Measurements from ENCODE around the gene RSRP1. TPM values are rescaled to one million over a fixed set of nuclear protein-coding genes. Genes with fewer than 3 reads are reported as not detected.

RSRP1 gene
- total and polyA plus RNA-seq, 2 donors from 2014 or later, result 118 to 123 TPM

DNA sequence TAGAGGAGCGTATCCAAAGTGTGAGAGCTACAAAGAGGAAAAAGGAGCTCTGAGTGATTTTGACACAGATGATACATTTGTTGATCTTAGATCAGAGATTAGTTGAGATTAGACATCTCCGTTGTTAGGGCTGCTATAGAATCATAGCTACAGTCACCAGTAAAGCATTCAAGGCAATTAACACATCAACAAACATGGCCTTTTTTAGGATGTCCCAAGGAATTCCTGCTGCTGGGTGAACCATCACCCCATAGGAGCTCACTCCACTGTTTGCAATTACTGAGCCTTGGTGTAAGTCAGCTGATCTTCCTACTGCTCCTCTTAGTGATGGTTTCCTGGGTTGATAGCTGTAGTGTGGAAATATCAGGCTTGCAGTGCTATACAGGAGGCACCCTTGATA, 6.7 kb upstream of the RSRP1 start:
- H3K9ac ChIP-seq (ENCODE audit: low read length in 3 of 3), result no peak overlapping the region
- DNase-seq (no peak), FAIRE-seq (no peak)
- no peak overlapping the region for H3K4me3 ChIP-seq (ENCODE audit: low read length in 3 of 3)
- no peak overlapping the region for H3K27ac ChIP-seq (ENCODE audit: low read depth in 2 of 2, low read length in 2 of 2)
- H3K36me3 ChIP-seq (ENCODE audit: control insufficient read depth in 2 of 3, insufficient read depth in 3 of 3, low read length in 3 of 3), result no peaks in the 10 kb centered on the region
- intact Hi-C loops (cut with DNase I), result no loop called here
- H3K9me3 ChIP-seq (ENCODE audit: control insufficient read depth in 2 of 3, insufficient read depth in 1 of 3, low read length in 3 of 3), result no peaks in the 10 kb centered on the region
- TF ChIP-seq, protein P1, sequence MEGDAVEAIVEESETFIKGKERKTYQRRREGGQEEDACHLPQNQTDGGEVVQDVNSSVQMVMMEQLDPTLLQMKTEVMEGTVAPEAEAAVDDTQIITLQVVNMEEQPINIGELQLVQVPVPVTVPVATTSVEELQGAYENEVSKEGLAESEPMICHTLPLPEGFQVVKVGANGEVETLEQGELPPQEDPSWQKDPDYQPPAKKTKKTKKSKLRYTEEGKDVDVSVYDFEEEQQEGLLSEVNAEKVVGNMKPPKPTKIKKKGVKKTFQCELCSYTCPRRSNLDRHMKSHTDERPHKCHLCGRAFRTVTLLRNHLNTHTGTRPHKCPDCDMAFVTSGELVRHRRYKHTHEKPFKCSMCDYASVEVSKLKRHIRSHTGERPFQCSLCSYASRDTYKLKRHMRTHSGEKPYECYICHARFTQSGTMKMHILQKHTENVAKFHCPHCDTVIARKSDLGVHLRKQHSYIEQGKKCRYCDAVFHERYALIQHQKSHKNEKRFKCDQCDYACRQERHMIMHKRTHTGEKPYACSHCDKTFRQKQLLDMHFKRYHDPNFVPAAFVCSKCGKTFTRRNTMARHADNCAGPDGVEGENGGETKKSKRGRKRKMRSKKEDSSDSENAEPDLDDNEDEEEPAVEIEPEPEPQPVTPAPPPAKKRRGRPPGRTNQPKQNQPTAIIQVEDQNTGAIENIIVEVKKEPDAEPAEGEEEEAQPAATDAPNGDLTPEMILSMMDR (IDR thresholded peaks at IDR 0.05; ENCODE audit: borderline replicate concordance, extremely low read depth, insufficient read depth), result no peak
- no peaks in the 10 kb centered on the region for H3K4me1 ChIP-seq (ENCODE audit: control insufficient read depth in 2 of 3, insufficient read depth in 2 of 3, low read depth in 1 of 3, low read length in 3 of 3)
- no peaks in the 10 kb centered on the region for H3K27me3 ChIP-seq (ENCODE audit: control insufficient read depth, insufficient read depth, low read length)

DNA sequence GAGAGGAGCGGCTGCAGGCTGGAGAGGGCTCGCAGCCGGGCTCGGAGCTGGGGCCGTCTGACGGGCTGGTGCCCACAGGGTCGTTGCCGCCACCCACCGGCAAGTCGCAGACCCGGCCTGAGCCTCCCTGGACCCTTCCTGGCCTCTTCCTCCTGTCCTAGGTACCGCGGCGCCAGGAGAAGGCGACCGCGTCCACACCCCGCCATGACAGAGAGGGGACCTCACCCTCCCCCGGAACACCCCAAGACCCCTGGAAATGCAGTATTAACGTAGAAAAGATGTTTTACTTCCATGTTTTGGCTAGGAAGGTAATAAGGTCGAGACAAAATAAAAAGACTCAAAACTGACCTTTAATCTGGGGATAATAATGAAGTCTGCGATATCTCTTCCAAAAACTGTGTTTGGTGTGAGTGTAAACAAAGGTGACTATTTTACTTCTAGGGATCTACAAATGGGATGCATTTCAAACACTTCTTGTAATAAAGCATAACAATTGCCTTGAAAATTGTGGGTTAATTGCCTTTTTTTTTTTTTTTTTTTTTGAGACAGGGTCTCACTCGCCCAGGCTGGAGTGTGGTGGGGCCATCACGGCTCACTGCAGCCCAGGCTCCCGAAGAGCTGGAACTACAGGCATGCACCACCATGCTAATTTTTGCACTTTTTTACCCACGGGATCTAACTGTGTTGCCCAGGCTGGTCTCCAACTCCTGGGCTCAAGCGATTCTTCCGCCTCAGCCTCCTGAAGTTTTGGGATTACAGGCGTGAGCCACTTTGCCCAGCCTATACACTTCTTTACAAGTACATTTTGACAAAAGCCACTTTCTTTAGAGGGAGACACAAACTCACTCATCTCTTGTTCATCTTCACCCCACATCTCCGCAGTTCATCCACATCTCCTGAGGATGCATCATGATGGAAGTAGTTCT, 838 bp upstream of the RSRP1 start:
- Histone ChIP-seq H3K27me3 (ENCODE audit: control insufficient read depth, insufficient read depth, low read length) (no peaks in the 10 kb centered on the region), H3K4me3 (ENCODE audit: low read length in 3 of 3) (peak overlapping the region; percentile 99 to 100 (median 100)), H3K27ac (ENCODE audit: low read depth in 2 of 2, low read length in 2 of 2) (peak overlapping the region; percentile 97 to 98), H3K9me3 (ENCODE audit: control insufficient read depth in 2 of 3, insufficient read depth in 1 of 3, low read length in 3 of 3) (no peaks in the 10 kb centered on the region), H3K36me3 (ENCODE audit: control insufficient read depth in 2 of 3, insufficient read depth in 3 of 3, low read length in 3 of 3) (peaks cover 14 to 29% (median 17%) of the 10 kb centered on the region in 3 donors), H3K4me1 (ENCODE audit: control insufficient read depth in 2 of 3, insufficient read depth in 2 of 3, low read depth in 1 of 3, low read length in 3 of 3) (peaks cover 0 to 11% (median 5%) of the 10 kb centered on the region in 3 donors), H3K9ac (ENCODE audit: low read length in 3 of 3) (peak overlapping the region; percentile 54 to 99 (median 94))
- TF ChIP-seq, protein P1 (IDR thresholded peaks at IDR 0.05; ENCODE audit: borderline replicate concordance, extremely low read depth, insufficient read depth), result no peak
- FAIRE-seq, result no peak
- peak in 1 of 5 donors; percentile 32 for DNase-seq
- intact Hi-C loops (cut with DNase I), result no loop called here

DNA sequence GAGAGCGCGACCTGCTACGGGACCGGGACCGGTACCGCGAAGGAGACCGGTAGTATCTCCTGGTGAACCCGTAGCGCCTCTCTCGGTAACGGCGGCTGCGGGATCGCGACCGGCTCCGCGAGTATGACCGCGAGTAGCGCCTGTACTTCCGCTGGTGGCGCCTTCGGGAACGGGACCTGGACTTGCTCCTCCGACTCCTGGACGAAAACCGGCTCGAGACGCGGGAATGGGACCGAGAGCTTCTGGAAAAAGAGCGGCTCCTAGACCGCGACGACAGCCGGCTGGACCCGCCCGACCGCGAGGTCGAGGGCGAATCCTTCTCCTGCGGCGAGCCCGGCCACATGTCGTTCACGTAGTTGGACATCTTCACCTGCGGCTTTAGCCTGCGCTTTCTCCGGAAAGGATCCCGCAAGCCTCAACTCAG, 642 bp downstream of the RSRP1 start:
- H3K9ac ChIP-seq (ENCODE audit: low read length in 3 of 3), result peak overlapping the region; percentile 94 to 99 (median 97)
- H3K27ac ChIP-seq (ENCODE audit: low read depth in 2 of 2, low read length in 2 of 2), result peak overlapping the region; percentile 97 to 98
- H3K36me3 ChIP-seq (ENCODE audit: control insufficient read depth in 2 of 3, insufficient read depth in 3 of 3, low read length in 3 of 3), result peaks cover 18 to 43% (median 23%) of the 10 kb centered on the region in 3 donors
- intact Hi-C loops (cut with DNase I), result no loop called here
- TF ChIP-seq, protein P1 (IDR thresholded peaks at IDR 0.05; ENCODE audit: borderline replicate concordance, extremely low read depth, insufficient read depth), result no peak
- DNase-seq (peak; percentile 36 to 88 (median 46)), FAIRE-seq (no peak)
- peak overlapping the region; percentile 99 to 100 (median 100) for H3K4me3 ChIP-seq (ENCODE audit: low read length in 3 of 3)
- peaks cover 0 to 11% (median 5%) of the 10 kb centered on the region in 3 donors for H3K4me1 ChIP-seq (ENCODE audit: control insufficient read depth in 2 of 3, insufficient read depth in 2 of 3, low read depth in 1 of 3, low read length in 3 of 3)
- H3K9me3 ChIP-seq (ENCODE audit: control insufficient read depth in 2 of 3, insufficient read depth in 1 of 3, low read length in 3 of 3), result no peaks in the 10 kb centered on the region
- H3K27me3 ChIP-seq (ENCODE audit: control insufficient read depth, insufficient read depth, low read length), result no peaks in the 10 kb centered on the region

All from kidney (tissue), 14 donors.